GM12801 (cell line): ENCODE data around the gene BEST3.

ENCODE experiments used
- TF ChIP-seq, protein P1 (sequence below): IDR thresholded peaks from one replicate; pipeline ENCODE4 v1.5.1; 2011; ENCODE audit warnings: control low read depth; ENCODE audit not compliant: insufficient read length; ENCODE audit errors: extremely low read depth

BEST3 gene

GRCh38 chr12:69610729-69611128 lies 88.4 kb downstream of the BEST3 start, which contains the start of gene LRRC10:
TSS of gene LRRC10 (minus strand) at chr12:69610907. CDS start at chr12:69610838, 69 bp downstream.
- TF ChIP-seq, protein P1, sequence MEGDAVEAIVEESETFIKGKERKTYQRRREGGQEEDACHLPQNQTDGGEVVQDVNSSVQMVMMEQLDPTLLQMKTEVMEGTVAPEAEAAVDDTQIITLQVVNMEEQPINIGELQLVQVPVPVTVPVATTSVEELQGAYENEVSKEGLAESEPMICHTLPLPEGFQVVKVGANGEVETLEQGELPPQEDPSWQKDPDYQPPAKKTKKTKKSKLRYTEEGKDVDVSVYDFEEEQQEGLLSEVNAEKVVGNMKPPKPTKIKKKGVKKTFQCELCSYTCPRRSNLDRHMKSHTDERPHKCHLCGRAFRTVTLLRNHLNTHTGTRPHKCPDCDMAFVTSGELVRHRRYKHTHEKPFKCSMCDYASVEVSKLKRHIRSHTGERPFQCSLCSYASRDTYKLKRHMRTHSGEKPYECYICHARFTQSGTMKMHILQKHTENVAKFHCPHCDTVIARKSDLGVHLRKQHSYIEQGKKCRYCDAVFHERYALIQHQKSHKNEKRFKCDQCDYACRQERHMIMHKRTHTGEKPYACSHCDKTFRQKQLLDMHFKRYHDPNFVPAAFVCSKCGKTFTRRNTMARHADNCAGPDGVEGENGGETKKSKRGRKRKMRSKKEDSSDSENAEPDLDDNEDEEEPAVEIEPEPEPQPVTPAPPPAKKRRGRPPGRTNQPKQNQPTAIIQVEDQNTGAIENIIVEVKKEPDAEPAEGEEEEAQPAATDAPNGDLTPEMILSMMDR: no peak

DNA sequence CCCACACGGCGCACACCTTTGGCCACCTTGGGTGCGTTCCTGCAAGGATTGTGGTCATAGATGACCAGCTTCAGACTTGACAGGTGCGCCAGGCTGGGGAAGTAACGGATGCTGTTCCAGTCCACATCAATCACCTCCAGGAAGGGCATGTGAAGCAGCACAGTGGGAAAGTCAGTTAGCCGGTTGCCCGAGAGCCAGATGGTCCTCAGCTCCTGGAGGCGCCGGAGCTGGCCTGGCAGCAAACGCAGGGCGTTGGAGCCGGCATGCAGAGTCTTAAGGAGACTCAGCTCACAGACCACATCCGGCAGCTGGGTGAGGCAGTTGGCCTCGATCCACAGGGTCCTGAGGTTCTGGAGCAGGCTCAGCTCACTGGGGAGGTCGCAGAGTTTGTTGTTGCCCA lies 89.0 kb downstream of the BEST3 start:
- TF ChIP-seq, protein P1: no peak

DNA sequence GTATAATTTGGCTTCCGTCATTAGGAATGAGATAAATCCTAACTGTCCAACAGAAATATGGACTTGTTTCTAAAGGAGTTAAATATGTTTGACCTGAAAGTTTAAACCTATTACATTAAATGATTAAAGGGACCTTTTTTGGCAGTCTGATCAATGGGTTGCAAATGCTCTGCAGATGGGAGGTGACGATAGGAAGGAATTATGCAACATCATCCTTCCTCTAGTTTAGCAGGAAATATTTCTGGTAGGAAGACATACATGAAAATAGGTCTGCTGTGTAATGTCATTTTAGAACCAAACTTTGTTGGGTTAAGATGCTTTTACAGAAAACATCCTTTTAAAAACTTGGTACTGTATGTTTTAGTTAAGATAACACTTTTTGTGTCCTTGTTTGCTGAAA lies 91.0 kb downstream of the BEST3 start:
- TF ChIP-seq, protein P1: no peak
